Hepatocyte (in vitro differentiated cells): ENCODE measurements around the gene ZEB1.

ENCODE experiments used
- EZH2 ChIP-seq: fragments of 200-600 bp; sonication (generic); IDR thresholded peaks from 2 replicates; pipeline ENCODE4 v1.6.1; 2016; ENCODE audit warnings: antibody characterized with exemption, mild to moderate bottlenecking, borderline replicate concordance
- TF ChIP-seq, protein P1 (sequence below): fragments of 200-600 bp; sonication (generic); IDR thresholded peaks from 2 replicates; pipeline ENCODE4 v1.5.1; 2016; ENCODE audit warnings: antibody characterized with exemption, mild to moderate bottlenecking; ENCODE audit not compliant: poor library complexity

DNA sequence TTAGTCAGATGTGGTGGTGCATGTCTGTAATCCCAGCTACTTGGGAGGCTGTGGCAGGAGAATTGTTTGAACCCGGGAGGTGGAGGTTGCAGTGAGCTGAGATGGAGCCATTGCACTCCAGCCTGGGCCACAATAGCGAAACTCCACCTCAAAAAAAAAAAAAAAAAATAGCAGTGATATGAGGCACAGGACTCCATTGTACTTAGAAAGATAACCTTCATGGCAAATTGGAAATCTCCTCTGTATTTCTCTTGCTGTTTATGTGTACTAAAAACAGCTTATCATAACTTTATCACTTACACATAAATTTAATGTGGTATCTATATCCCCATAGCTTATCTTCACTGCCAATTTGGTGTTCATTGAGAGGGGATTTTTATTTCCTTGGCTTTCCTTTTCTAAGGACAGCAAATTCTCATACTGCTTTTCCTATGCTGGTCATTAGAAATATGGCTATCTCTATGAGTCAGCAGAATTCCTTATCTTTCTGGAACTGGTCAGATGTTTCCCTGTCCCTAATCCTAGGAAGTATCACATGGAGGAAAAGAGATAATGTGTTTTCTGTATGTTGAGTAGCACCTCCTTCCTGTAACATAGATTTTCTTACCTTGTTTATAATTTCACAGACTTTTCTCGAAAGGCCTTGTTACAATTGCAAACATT lies 40.6 kb upstream of the ZEB1 start:
- no peak for TF ChIP-seq EZH2
- TF ChIP-seq, protein P1, sequence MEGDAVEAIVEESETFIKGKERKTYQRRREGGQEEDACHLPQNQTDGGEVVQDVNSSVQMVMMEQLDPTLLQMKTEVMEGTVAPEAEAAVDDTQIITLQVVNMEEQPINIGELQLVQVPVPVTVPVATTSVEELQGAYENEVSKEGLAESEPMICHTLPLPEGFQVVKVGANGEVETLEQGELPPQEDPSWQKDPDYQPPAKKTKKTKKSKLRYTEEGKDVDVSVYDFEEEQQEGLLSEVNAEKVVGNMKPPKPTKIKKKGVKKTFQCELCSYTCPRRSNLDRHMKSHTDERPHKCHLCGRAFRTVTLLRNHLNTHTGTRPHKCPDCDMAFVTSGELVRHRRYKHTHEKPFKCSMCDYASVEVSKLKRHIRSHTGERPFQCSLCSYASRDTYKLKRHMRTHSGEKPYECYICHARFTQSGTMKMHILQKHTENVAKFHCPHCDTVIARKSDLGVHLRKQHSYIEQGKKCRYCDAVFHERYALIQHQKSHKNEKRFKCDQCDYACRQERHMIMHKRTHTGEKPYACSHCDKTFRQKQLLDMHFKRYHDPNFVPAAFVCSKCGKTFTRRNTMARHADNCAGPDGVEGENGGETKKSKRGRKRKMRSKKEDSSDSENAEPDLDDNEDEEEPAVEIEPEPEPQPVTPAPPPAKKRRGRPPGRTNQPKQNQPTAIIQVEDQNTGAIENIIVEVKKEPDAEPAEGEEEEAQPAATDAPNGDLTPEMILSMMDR = no peak
